HepG2 (cell line): ENCODE results near the gene ERLIN1.

Source experiments
- CBFB ChIP-seq: sonication (generic); formaldehyde crosslinking; IDR thresholded peaks from 2 replicates; pipeline ENCODE4 v1.4.0; 2020; ENCODE audit warnings: missing genetic modification reagents
- CHD2 ChIP-seq: IDR thresholded peaks from 2 replicates; pipeline ENCODE4 v1.6.1; 2011; ENCODE audit warnings: low read depth, low read length, improper control_type of control experiment
- CTCF ChIP-seq: sonication (generic); formaldehyde crosslinking; IDR thresholded peaks from 2 replicates; pipeline ENCODE4 v1.5.0; 2020; ENCODE audit warnings: mild to moderate bottlenecking, missing genetic modification reagents, moderate library complexity
- FOXA1 ChIP-seq, 2 experiments: fragments of 450-650 bp in 1 of 2; sonication (generic) in 1 of 2; formaldehyde crosslinking in 1 of 2; IDR thresholded peaks; 2 replicates each; pipeline versions ENCODE4 v1.4.0 to v1.6.1; 2016 to 2020; ENCODE audit warnings: missing genetic modification reagents in 1 of 2
- MED13 ChIP-seq: sonication (generic); formaldehyde crosslinking; IDR thresholded peaks from 2 replicates; pipeline ENCODE4 v1.5.0; 2020; ENCODE audit warnings: missing genetic modification reagents
- NFE2 ChIP-seq: sonication (generic); formaldehyde crosslinking; IDR thresholded peaks from 2 replicates; pipeline ENCODE4 v1.4.0; 2020; ENCODE audit warnings: missing genetic modification reagents
- POLR2A ChIP-seq, 2 experiments: IDR thresholded peaks; 2 replicates each; pipeline ENCODE4 v1.6.1; 2011; ENCODE audit warnings: low read depth in 2 of 2, low read length in 2 of 2, mild to moderate bottlenecking in 1 of 2, moderate library complexity in 1 of 2; ENCODE audit not compliant: insufficient read depth in 1 of 2
- THAP7 ChIP-seq: sonication (generic); formaldehyde crosslinking; IDR thresholded peaks from 2 replicates; pipeline ENCODE4 v1.8.1; 2023; ENCODE audit warnings: mild to moderate bottlenecking, missing genetic modification reagents
- ZBTB7A ChIP-seq: sonication (generic); formaldehyde crosslinking; IDR thresholded peaks from 2 replicates; pipeline ENCODE4 v1.8.0; 2022; ENCODE audit warnings: mild to moderate bottlenecking, missing genetic modification reagents
- ZNF343 ChIP-seq: sonication (generic); formaldehyde crosslinking; IDR thresholded peaks from 2 replicates; pipeline ENCODE4 v1.4.0; 2020; ENCODE audit warnings: mild to moderate bottlenecking, missing genetic modification reagents
- ZNF503 ChIP-seq: sonication (generic); formaldehyde crosslinking; IDR thresholded peaks from 2 replicates; pipeline ENCODE4 v1.4.0; 2020; ENCODE audit warnings: missing genetic modification reagents
- ZNF747 ChIP-seq: sonication (generic); formaldehyde crosslinking; IDR thresholded peaks from 2 replicates; pipeline ENCODE4 v1.8.1; 2023; ENCODE audit warnings: missing genetic modification reagents, mild to moderate bottlenecking, borderline replicate concordance

- TF ChIP-seq ZNF747 (no peak), MED13 (no peak), NFE2 (no peak), CHD2 (no peak), ZBTB7A (CRISPR knock-in tag) (no peak), THAP7 (no peak), ZNF343 (no peak), CTCF (no peak), ZNF503 (no peak), POLR2A (IDR thresholded peaks at IDR 0.05; ENCODE audit: insufficient read depth in 1 of 2, low read depth in 2 of 2, low read length in 2 of 2) (no peak), FOXA1 (IDR thresholded peaks at IDR 0.05) (no peak), FOXA1 (CRISPR knock-in tag; IDR thresholded peaks at IDR 0.05) (no peak), CBFB (CRISPR knock-in tag) (no peak)
These were observed 18.1 kb downstream of the ERLIN1 start for GRCh38 chr10:100167553-100168312.
